HepG2 (cell line): ENCODE results near the gene ACOXL.

ENCODE experiments used
- ATF6 ChIP-seq: sonication (generic); formaldehyde crosslinking; conservative IDR thresholded peaks from 2 replicates; pipeline ENCODE4 v1.4.0; 2020; ENCODE audit warnings: missing genetic modification reagents
- BRCA1 ChIP-seq: sonication (generic); formaldehyde crosslinking; IDR thresholded peaks from 2 replicates; pipeline ENCODE4 v1.4.0; 2020; ENCODE audit warnings: missing genetic modification reagents
- FOXK1 ChIP-seq: sonication (generic); formaldehyde crosslinking; IDR thresholded peaks from 2 replicates; pipeline ENCODE4 v1.4.0; 2020; ENCODE audit warnings: low read depth, missing genetic modification reagents, borderline replicate concordance
- GABPB1 ChIP-seq: IDR thresholded peaks from 2 replicates; pipeline ENCODE4 v1.6.1; 2016; ENCODE audit warnings: mild to moderate bottlenecking, missing genetic modification reagents, moderate library complexity, missing compliant biosample characterization
- KLF16 ChIP-seq, 2 experiments: sonication (generic) in 1 of 2; formaldehyde crosslinking in 1 of 2; IDR thresholded peaks; 2 replicates each; pipeline versions ENCODE4 v1.6.1 to v1.8.0; 2016 to 2023; ENCODE audit warnings: missing genetic modification reagents in 2 of 2, missing compliant biosample characterization in 1 of 2
- MTA1 ChIP-seq: sonication (generic); formaldehyde crosslinking; IDR thresholded peaks from 2 replicates; pipeline ENCODE4 v1.4.0; 2020; ENCODE audit warnings: missing genetic modification reagents, mild to moderate bottlenecking, borderline replicate concordance
- MYC ChIP-seq: sonication (generic); formaldehyde crosslinking; IDR thresholded peaks from 2 replicates; pipeline ENCODE4 v1.9.0; 2021; ENCODE audit warnings: missing genetic modification reagents, borderline replicate concordance
- NFATC3 ChIP-seq: sonication (generic); formaldehyde crosslinking; IDR thresholded peaks from 2 replicates; pipeline ENCODE4 v1.5.1; 2020; ENCODE audit warnings: mild to moderate bottlenecking, missing genetic modification reagents
- STAT5B ChIP-seq: sonication (generic); formaldehyde crosslinking; IDR thresholded peaks from 2 replicates; pipeline ENCODE4 v1.4.0; 2020; ENCODE audit warnings: missing genetic modification reagents
- ZNF552 ChIP-seq: sonication (generic); formaldehyde crosslinking; IDR thresholded peaks from 2 replicates; pipeline ENCODE4 v1.9.0; 2022; ENCODE audit warnings: missing genetic modification reagents, mild to moderate bottlenecking, borderline replicate concordance
- ZNF720 ChIP-seq: sonication (generic); formaldehyde crosslinking; IDR thresholded peaks from 2 replicates; pipeline ENCODE4 v1.4.0; 2020; ENCODE audit warnings: missing genetic modification reagents

- TF ChIP-seq ZNF720 (CRISPR knock-in tag) (no peak), GABPB1 (no peak), MYC (no peak), NFATC3 (CRISPR knock-in tag) (no peak), STAT5B (CRISPR knock-in tag) (no peak), KLF16 (CRISPR knock-in tag; IDR thresholded peaks at IDR 0.05) (no peak), BRCA1 (CRISPR knock-in tag) (no peak), MTA1 (CRISPR knock-in tag) (no peak), ATF6 (CRISPR knock-in tag) (no peak), ZNF552 (CRISPR knock-in tag) (no peak), FOXK1 (no peak)
Measured at GRCh38 chr2:111134055-111134454, 401.7 kb downstream of the ACOXL start.
